ENCODE measurements around the gene PCA3.

PCA3 gene

DNA sequence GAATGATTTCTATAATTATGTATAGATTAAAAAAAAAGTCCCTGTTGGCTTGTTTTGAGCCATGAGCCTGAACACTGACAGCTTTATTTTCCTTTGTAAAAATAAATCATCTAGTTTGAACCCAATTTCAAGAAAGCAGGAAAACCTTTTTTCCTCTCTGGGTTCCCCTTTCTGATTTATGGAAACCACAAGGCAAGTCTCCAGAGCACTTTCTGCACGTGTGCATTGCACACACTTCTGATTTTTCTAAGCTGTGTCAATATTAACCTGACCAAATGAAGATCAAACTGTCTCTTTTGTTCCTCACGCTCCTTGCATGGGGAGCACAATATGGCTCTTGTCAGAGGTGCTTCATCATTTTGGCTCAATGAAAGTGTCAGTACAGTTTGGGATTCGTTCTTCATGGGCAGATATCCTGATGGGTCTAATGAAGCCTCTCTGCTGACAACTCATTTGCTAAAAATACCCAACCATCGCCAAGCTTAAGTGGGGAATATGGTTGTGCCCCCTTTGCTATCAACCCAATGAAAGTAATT, 39.2 kb upstream of the PCA3 start:
- TF ChIP-seq, protein P1, sequence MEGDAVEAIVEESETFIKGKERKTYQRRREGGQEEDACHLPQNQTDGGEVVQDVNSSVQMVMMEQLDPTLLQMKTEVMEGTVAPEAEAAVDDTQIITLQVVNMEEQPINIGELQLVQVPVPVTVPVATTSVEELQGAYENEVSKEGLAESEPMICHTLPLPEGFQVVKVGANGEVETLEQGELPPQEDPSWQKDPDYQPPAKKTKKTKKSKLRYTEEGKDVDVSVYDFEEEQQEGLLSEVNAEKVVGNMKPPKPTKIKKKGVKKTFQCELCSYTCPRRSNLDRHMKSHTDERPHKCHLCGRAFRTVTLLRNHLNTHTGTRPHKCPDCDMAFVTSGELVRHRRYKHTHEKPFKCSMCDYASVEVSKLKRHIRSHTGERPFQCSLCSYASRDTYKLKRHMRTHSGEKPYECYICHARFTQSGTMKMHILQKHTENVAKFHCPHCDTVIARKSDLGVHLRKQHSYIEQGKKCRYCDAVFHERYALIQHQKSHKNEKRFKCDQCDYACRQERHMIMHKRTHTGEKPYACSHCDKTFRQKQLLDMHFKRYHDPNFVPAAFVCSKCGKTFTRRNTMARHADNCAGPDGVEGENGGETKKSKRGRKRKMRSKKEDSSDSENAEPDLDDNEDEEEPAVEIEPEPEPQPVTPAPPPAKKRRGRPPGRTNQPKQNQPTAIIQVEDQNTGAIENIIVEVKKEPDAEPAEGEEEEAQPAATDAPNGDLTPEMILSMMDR (IDR thresholded peaks at IDR 0.05; ENCODE audit: insufficient read depth, low read length, missing control alignments), result no peak
- no peak for DNase-seq (ENCODE audit: low read depth, low spot score)
- CTCF ChIA-PET, result no interaction called here
- POLR2A ChIA-PET, result no interaction called here
- H3K4me3 ChIP-seq (ENCODE audit: low read depth, low read length), result no peak overlapping the region

DNA sequence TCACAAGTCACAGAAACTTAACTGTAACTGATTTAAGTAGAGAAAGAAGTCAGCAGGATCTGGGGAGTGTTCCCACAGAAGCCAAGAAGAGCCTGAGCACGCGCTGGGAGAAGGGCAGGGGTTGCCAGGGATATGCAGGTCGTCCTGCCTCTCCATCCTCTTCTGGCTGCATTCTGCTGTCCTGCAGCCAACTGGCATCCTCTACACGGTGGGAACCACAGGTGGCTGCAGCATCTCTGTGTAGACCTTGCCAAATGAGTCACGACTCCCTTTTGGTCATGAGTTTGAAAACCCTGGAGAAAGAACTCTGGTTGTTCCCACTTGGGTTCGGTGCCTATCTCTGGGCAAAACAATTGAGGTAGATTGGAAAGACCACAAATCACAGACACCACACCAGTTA, 38.4 kb upstream of the PCA3 start:
- TF ChIP-seq, protein P1 (IDR thresholded peaks at IDR 0.05; ENCODE audit: insufficient read depth, low read length, missing control alignments), result no peak
- H3K4me3 ChIP-seq (ENCODE audit: low read depth, low read length), result no peak overlapping the region
- CTCF ChIA-PET, result interaction anchor here (0.9 kb wide), 1 partner anchor 22 kb away, joined by 3 read pairs; no protein-coding TSS in a partner anchor
- POLR2A ChIA-PET, result no interaction called here
- no peak for DNase-seq (ENCODE audit: low read depth, low spot score)

DNA sequence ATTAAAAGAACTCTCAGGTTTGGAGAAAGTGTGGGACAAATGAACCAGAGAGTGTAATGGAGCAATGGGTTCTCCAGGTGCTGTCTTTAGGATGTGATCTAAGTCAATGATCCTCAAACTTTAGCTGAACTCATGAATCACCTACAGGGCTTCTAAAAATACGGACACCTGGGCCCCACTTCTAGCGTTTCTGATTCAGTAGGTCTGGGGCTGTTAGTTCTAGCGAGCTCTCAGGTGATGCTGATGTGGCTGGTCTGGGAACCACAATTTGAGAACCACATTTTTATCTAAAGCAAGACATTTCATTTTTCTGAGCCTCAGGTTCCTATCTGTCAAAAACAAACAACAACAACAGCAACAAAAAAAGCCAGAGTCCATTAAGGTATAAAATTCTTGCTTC, 35.1 kb upstream of the PCA3 start:
- DNase-seq (ENCODE audit: low read depth, low spot score), result no peak
- TF ChIP-seq, protein P1 (IDR thresholded peaks at IDR 0.05; ENCODE audit: insufficient read depth, low read length, missing control alignments), result no peak
- no peak overlapping the region for H3K4me3 ChIP-seq (ENCODE audit: low read depth, low read length)
- ChIA-PET POLR2A (no interaction called here), CTCF (interaction anchor here (1.1 kb wide), 1 partner anchor 81 kb away, joined by 3 read pairs; no protein-coding TSS in a partner anchor)

DNA sequence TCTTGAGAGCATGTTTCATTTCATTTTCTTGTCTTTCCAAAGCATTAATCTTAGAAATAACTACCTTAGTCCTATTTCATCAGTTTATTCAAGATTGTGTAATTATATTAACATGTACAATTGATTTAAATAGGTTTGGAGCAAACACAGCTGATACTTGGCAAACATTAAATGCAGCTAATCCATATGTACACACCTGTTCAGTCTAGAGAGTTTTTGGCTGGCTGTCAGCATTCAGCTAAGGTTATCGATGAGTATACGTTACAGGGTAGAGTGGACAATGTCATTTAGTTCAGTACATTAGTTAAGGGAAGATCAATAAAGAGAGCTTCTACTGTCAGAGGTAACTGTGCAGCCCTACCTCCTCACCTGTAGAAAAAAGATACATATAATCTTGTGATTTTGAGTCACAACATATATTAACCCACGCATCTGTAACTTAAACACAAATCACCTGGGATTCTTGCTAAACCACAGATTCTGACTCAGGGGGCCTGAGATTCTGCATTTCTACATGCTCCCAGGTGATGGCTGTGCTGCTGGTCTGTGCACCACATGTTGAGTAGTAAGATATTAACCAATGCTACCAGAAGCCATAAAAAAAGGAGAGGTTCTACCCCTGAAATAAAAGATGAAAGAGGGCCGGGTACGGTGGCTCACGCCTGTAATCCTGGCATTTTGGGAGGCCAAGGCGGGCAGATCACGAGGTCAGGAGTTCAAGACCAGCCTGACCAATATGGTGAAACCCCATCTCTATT, 34.1 kb upstream of the PCA3 start:
- ChIA-PET CTCF (interaction anchor here (1.1 kb wide), 1 partner anchor 80 kb away, joined by 3 read pairs; no protein-coding TSS in a partner anchor), POLR2A (no interaction called here)
- no peak for DNase-seq (ENCODE audit: low read depth, low spot score)

DNA sequence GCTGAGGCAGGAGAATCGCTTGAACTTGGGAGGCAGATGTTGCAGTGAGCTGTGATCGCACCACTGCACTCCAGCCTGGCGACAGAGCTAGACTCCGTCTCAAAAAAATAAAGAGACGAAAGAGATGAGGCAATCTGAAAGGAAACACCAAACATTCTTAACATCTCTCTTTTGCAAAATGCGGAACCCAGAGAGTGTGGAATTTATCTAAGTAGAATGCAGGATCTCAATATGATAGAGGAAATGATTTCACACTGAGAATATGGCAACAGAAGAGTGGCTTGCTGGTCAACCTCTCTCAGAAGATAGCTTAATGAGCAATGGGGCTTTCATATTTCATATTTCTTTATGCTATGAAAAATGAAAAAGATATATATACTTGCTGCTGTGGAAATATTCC, 33.4 kb upstream of the PCA3 start:
- DNase-seq (ENCODE audit: low read depth, low spot score), result peak; percentile 17
- no peak overlapping the region for H3K4me3 ChIP-seq (ENCODE audit: low read depth, low read length)
- ChIA-PET CTCF (no interaction called here), POLR2A (no interaction called here)
- TF ChIP-seq, protein P1 (IDR thresholded peaks at IDR 0.05; ENCODE audit: insufficient read depth, low read length, missing control alignments), result no peak

More for the DNA sequence above, 34.1 kb upstream of the PCA3 start:
- TF ChIP-seq, protein P1 (IDR thresholded peaks at IDR 0.05; ENCODE audit: insufficient read depth, low read length, missing control alignments), result no peak
- H3K4me3 ChIP-seq (ENCODE audit: low read depth, low read length), result no peak overlapping the region

DNA sequence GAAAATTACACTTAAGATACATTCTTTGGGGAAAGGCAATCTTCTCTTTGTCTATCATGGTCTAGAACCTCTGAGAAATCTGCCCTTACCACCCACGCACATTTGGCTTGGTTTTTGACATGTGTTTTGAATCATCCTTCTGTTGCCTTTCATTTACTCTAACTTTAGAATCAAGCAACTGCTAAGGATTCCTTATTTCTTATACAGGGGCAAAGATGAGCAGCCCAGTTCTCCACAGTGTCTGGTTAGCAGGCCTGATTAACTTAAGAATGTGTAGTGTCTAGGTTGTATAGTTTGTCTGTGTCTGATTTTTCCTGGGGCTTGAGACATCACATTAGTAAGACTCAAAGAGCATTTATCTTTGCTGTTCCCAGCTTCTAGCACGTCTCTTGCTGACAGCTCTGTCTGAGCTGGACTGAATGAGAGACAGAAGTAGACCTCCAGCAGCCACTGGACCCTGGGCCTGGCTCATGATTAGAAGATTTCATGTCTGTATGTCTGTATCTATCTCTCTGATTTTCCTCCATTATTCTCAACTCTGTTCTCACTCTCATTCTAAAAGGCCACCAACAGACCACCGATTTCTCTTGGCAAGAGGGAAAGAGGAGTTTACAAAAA, 31.8 kb upstream of the PCA3 start:
- DNase-seq (ENCODE audit: low read depth, low spot score), result peak; percentile 50
- POLR2A ChIA-PET, result no interaction called here
- TF ChIP-seq, protein P1 (IDR thresholded peaks at IDR 0.05; ENCODE audit: insufficient read depth, low read length, missing control alignments), result no peak
- CTCF ChIA-PET, result no interaction called here
- no peak overlapping the region for H3K4me3 ChIP-seq (ENCODE audit: low read depth, low read length)

All from AG04449 (cell line).